ENCODE results near the gene ANKRD22. TPM values are rescaled to one million over a fixed set of nuclear protein-coding genes. Genes with fewer than 3 reads are reported as not detected.

Gene ANKRD22
- total and polyA plus RNA-seq, 2 donors (not counting 3 experiments of a cell fraction or from before 2014, with no cell fraction given) = not detected

DNA sequence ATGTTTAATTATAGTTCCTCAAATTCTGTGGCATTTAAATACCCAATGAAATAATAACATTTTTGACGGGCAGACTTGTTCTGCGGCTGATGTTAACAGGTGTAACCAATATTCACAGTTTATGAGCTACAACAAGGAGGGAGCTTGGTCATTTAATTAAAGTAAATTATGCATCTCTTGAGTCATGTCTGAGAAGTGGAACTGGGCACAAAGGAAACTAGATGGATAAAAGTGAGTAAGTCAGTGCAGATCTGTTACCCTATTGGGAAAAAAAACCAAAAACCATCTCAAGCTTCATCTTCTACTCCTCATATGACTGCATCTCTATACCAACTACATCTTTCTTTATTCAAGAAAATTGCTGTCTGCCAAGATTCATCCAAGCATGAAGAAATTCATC, 24.0 kb downstream of the ANKRD22 start:
- DNase-seq (ENCODE audit: low read depth, low spot score) (no peak), FAIRE-seq (no peak)
- no peaks in the 10 kb centered on the region for H3K36me3 ChIP-seq (ENCODE audit: control insufficient read depth in 2 of 2, extremely low read depth in 1 of 2, insufficient read depth in 2 of 2, low read length in 2 of 2)
- no peaks in the 10 kb centered on the region for H3K9me1 ChIP-seq (replicated peaks; ENCODE audit: control insufficient read depth, extremely low read depth, insufficient read depth, low read length)
- no peak overlapping the region for H3K4me3 ChIP-seq (replicated peaks in 1 of 3; ENCODE audit: insufficient read depth in 1 of 3, low read depth in 1 of 3, low read length in 3 of 3)
- peaks cover 0 to 2% of the 10 kb centered on the region in 2 experiments for H3K27me3 ChIP-seq (ENCODE audit: control insufficient read depth in 2 of 2, insufficient read depth in 2 of 2, low read length in 2 of 2)
- ChIA-PET CTCF (interaction anchor here (1.3 to 5.3 kb wide), 4 partner anchors 9 to 263 kb away, joined by 6 to 26 read pairs (median 9); no protein-coding TSS in a partner anchor), POLR2A (no interaction called here)
- no peaks in the 10 kb centered on the region for H3K9me3 ChIP-seq (replicated peaks; ENCODE audit: control insufficient read depth, insufficient read depth, low read length)
- H3K4me1 ChIP-seq (ENCODE audit: control insufficient read depth, extremely low read depth, insufficient read depth, low read length) = no peaks in the 10 kb centered on the region
- no peak overlapping the region for H3K27ac ChIP-seq (ENCODE audit: insufficient read depth, low read depth, low read length)
- no peak overlapping the region for H3K9ac ChIP-seq (replicated peaks; ENCODE audit: extremely low read depth, insufficient read depth, low read length)
- intact Hi-C loops (cut with micrococcal nuclease) = no loop called here
- BruUV-seq (replicated peaks) = no TSS peak
- no peaks in the 10 kb centered on the region for H3K79me2 ChIP-seq (ENCODE audit: control insufficient read depth, insufficient read depth, low read length)
- H2AFZ ChIP-seq (ENCODE audit: low read depth, low read length) = no peak overlapping the region
- H4K20me1 ChIP-seq (replicated peaks; ENCODE audit: control insufficient read depth, extremely low read depth, insufficient read depth, low read length) = no peaks in the 10 kb centered on the region
- TF ChIP-seq EZH2 (IDR thresholded peaks at IDR 0.05; ENCODE audit: borderline replicate concordance, low read depth, low read length, severe bottlenecking) (no peak), MYC (IDR thresholded peaks at IDR 0.05; ENCODE audit: low read depth, low read length) (no peak), JUN (IDR thresholded peaks at IDR 0.05; ENCODE audit: borderline replicate concordance, insufficient read depth, insufficient read length, low read depth) (no peak), GATA2 (IDR thresholded peaks at IDR 0.05; ENCODE audit: insufficient read depth, insufficient read length, low read depth, low read length) (no peak), POLR2A (IDR thresholded peaks at IDR 0.05; ENCODE audit: low read depth, low read length) (no peak), POLR2AphosphoS5 (IDR thresholded peaks at IDR 0.05; ENCODE audit: insufficient read depth, low read depth, low read length) (no peak), FOS (IDR thresholded peaks at IDR 0.05; ENCODE audit: borderline replicate concordance, insufficient read depth, low read length) (no peak)
- TF ChIP-seq, protein P1, sequence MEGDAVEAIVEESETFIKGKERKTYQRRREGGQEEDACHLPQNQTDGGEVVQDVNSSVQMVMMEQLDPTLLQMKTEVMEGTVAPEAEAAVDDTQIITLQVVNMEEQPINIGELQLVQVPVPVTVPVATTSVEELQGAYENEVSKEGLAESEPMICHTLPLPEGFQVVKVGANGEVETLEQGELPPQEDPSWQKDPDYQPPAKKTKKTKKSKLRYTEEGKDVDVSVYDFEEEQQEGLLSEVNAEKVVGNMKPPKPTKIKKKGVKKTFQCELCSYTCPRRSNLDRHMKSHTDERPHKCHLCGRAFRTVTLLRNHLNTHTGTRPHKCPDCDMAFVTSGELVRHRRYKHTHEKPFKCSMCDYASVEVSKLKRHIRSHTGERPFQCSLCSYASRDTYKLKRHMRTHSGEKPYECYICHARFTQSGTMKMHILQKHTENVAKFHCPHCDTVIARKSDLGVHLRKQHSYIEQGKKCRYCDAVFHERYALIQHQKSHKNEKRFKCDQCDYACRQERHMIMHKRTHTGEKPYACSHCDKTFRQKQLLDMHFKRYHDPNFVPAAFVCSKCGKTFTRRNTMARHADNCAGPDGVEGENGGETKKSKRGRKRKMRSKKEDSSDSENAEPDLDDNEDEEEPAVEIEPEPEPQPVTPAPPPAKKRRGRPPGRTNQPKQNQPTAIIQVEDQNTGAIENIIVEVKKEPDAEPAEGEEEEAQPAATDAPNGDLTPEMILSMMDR (IDR thresholded peaks at IDR 0.05; ENCODE audit: extremely low read depth in 1 of 2, insufficient read depth in 1 of 2, low read depth in 1 of 2, low read length in 2 of 2) = no peak
- TF ChIP-seq, protein P2, sequence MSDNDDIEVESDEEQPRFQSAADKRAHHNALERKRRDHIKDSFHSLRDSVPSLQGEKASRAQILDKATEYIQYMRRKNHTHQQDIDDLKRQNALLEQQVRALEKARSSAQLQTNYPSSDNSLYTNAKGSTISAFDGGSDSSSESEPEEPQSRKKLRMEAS (IDR thresholded peaks at IDR 0.05; ENCODE audit: insufficient read depth, insufficient read length) = no peak
- H3K4me2 ChIP-seq (ENCODE audit: insufficient read depth, low read length) = no peak overlapping the region
- dilution Hi-C loops (cut with MboI; ENCODE audit: extremely low pct_ligation_motif_present, low sequenced_read_pairs) = no loop called here
